Measurements from ENCODE around the gene LSS. TPM values are rescaled to one million over a fixed set of nuclear protein-coding genes. Genes with fewer than 3 reads are reported as not detected.

Gene LSS
- total and polyA plus RNA-seq, 2 donors (not counting 3 experiments of a cell fraction or from before 2014, with no cell fraction given) = 120 to 141 TPM

GRCh38 chr21:46211786-46212720 lies 16.5 kb downstream of the LSS start:
- intact Hi-C loops (cut with micrococcal nuclease) = no loop called here
- Histone ChIP-seq H3K27me3 (ENCODE audit: control insufficient read depth in 2 of 2, insufficient read depth in 2 of 2, low read length in 2 of 2) (no peaks in the 10 kb centered on the region), H3K4me1 (ENCODE audit: control insufficient read depth, extremely low read depth, insufficient read depth, low read length) (no peaks in the 10 kb centered on the region), H3K9me3 (replicated peaks; ENCODE audit: control insufficient read depth, insufficient read depth, low read length) (no peaks in the 10 kb centered on the region), H2AFZ (ENCODE audit: low read depth, low read length) (no peak overlapping the region), H3K9ac (replicated peaks; ENCODE audit: extremely low read depth, insufficient read depth, low read length) (no peak overlapping the region), H3K79me2 (ENCODE audit: control insufficient read depth, insufficient read depth, low read length) (no peaks in the 10 kb centered on the region), H3K36me3 (ENCODE audit: control insufficient read depth in 2 of 2, extremely low read depth in 1 of 2, insufficient read depth in 2 of 2, low read length in 2 of 2) (peaks cover 15 to 38% of the 10 kb centered on the region in 2 experiments), H4K20me1 (replicated peaks; ENCODE audit: control insufficient read depth, extremely low read depth, insufficient read depth, low read length) (no peaks in the 10 kb centered on the region), H3K9me1 (replicated peaks; ENCODE audit: control insufficient read depth, extremely low read depth, insufficient read depth, low read length) (no peaks in the 10 kb centered on the region), H3K4me3 (replicated peaks in 1 of 3; ENCODE audit: insufficient read depth in 1 of 3, low read depth in 1 of 3, low read length in 3 of 3) (no peak overlapping the region), H3K4me2 (ENCODE audit: insufficient read depth, low read length) (no peak overlapping the region), H3K27ac (ENCODE audit: insufficient read depth, low read depth, low read length) (no peak overlapping the region)
- POLR2A ChIA-PET = interaction anchor here (0.6 kb wide), 1 partner anchor 14 kb away, joined by 10 read pairs; no protein-coding TSS in a partner anchor
- FAIRE-seq = no peak
- dilution Hi-C loops (cut with MboI; ENCODE audit: extremely low pct_ligation_motif_present, low sequenced_read_pairs) = no loop called here
- CTCF ChIA-PET = interaction anchor here (1.7 to 1.9 kb wide), 2 partner anchors 13 to 68 kb away, joined by 6 to 9 read pairs; no protein-coding TSS in a partner anchor
- TF ChIP-seq MYC (IDR thresholded peaks at IDR 0.05; ENCODE audit: low read depth, low read length) (no peak), EZH2 (IDR thresholded peaks at IDR 0.05; ENCODE audit: borderline replicate concordance, low read depth, low read length, severe bottlenecking) (no peak), CTCF (IDR thresholded peaks at IDR 0.05; ENCODE audit: extremely low read depth in 1 of 2, insufficient read depth in 1 of 2, low read depth in 1 of 2, low read length in 2 of 2) (no peak), MAX (IDR thresholded peaks at IDR 0.05; ENCODE audit: insufficient read depth, insufficient read length) (no peak), JUN (IDR thresholded peaks at IDR 0.05; ENCODE audit: borderline replicate concordance, insufficient read depth, insufficient read length, low read depth) (no peak), POLR2A (IDR thresholded peaks at IDR 0.05; ENCODE audit: low read depth, low read length) (no peak), POLR2AphosphoS5 (IDR thresholded peaks at IDR 0.05; ENCODE audit: insufficient read depth, low read depth, low read length) (no peak), FOS (IDR thresholded peaks at IDR 0.05; ENCODE audit: borderline replicate concordance, insufficient read depth, low read length) (no peak)
- DNase-seq (ENCODE audit: low read depth, low spot score) = no peak
- no TSS peak for BruUV-seq (replicated peaks)

All from endothelial cell of umbilical vein (primary cell).